Glomerular visceral epithelial cell (primary cell): ENCODE data around the gene P2RY1.
A peak's percentile ranks its signal among the peaks of the same experiment; 100 is the strongest.

Experiments
- DNase-seq: peaks from one replicate; pipeline ENCODE4 v3.0.0-alpha.2; 2016; ENCODE audit errors: extremely low spot score

The P2RY1 gene

GRCh38 chr3:152834776-152835600 is at the start of gene P2RY1:
Gene P2RY1, plus strand, starts transcription at chr3:152835131. Its CDS starts 652 bp downstream, at chr3:152835783.
- DNase-seq: peak; percentile 69

GRCh38 chr3:152786977-152787681 is 47.8 kb upstream of the P2RY1 start:
- no peak for DNase-seq

- DNase-seq: no peak
Observed at GRCh38 chr3:152790651-152791387, 44.1 kb upstream of the P2RY1 start.

GRCh38 chr3:152793969-152794368 is 41.0 kb upstream of the P2RY1 start:
- no peak for DNase-seq

GRCh38 chr3:152797751-152798432 is 37.0 kb upstream of the P2RY1 start:
- DNase-seq: no peak

GRCh38 chr3:152811974-152812760 is 22.8 kb upstream of the P2RY1 start:
- no peak for DNase-seq

- DNase-seq: no peak
Observed at GRCh38 chr3:152817400-152817799, 17.5 kb upstream of the P2RY1 start.

GRCh38 chr3:152818027-152818426 is 16.9 kb upstream of the P2RY1 start:
- DNase-seq: no peak

GRCh38 chr3:152823173-152823572 is 11.8 kb upstream of the P2RY1 start:
- no peak for DNase-seq

- DNase-seq: no peak
Observed at GRCh38 chr3:152823781-152824180, 11.2 kb upstream of the P2RY1 start.

- DNase-seq: no peak
Observed at GRCh38 chr3:152825566-152825965, 9.4 kb upstream of the P2RY1 start.

- DNase-seq: no peak
Observed at GRCh38 chr3:152826476-152826875, 8.5 kb upstream of the P2RY1 start.

- no peak for DNase-seq
Observed at GRCh38 chr3:152827313-152827712, 7.6 kb upstream of the P2RY1 start.

GRCh38 chr3:152828075-152828840 is 6.7 kb upstream of the P2RY1 start:
- DNase-seq: no peak

- DNase-seq: no peak
Observed at GRCh38 chr3:152830245-152830644, 4.7 kb upstream of the P2RY1 start.

GRCh38 chr3:152832046-152832445 is 2.9 kb upstream of the P2RY1 start:
- DNase-seq: no peak

GRCh38 chr3:152833089-152833488 is 1.8 kb upstream of the P2RY1 start:
- DNase-seq: no peak

- no peak for DNase-seq
Observed at GRCh38 chr3:152834191-152834775, 648 bp upstream of the P2RY1 start.

GRCh38 chr3:152835601-152836102 is 721 bp downstream of the P2RY1 start:
- no peak for DNase-seq

GRCh38 chr3:152836269-152836668 is 1.3 kb downstream of the P2RY1 start:
- no peak for DNase-seq
